Thyroid gland (tissue), 4 donors: ENCODE data around the gene ZNF365. TPM values are rescaled to one million over a fixed set of nuclear protein-coding genes. Genes with fewer than 3 reads are reported as not detected.
"Not testable (repeated sequence)": the region's sequence is repeated elsewhere in the genome, so short reads cannot be mapped to it uniquely, and the experiment has no call there.

Experiments
- DNase-seq, 2 donors: peaks; one replicate each; pipeline ENCODE4 v3.0.0-alpha.2; 2019
- H3K27ac ChIP-seq, 3 donors: fragments of 200-600 bp; sonication (generic); 1 replicate in 2 of 3; 2 replicates in 1 of 3; pipeline ENCODE4 v1.5.1; 2016 to 2019; ENCODE audit warnings: mild to moderate bottlenecking in 1 of 3, moderate library complexity in 1 of 3
- H3K27me3 ChIP-seq: fragments of 200-600 bp; sonication (generic); one replicate; pipeline ENCODE4 v1.5.1; 2019
- H3K36me3 ChIP-seq, 2 donors: fragments of 200-600 bp; sonication (generic); one replicate each; pipeline ENCODE4 v1.5.1; 2016 to 2019
- H3K4me1 ChIP-seq, 2 donors: fragments of 200-600 bp; sonication (generic); one replicate each; pipeline ENCODE4 v1.5.1; 2017 to 2019
- H3K4me3 ChIP-seq, 3 donors: fragments of 200-600 bp; sonication (generic); replicated peaks in 1 of 3; 1 replicate in 2 of 3; 2 replicates in 1 of 3; pipeline ENCODE4 v1.5.1; 2016; ENCODE audit warnings: mild to moderate bottlenecking in 1 of 3
- H3K9me3 ChIP-seq: fragments of 200-600 bp; sonication (generic); one replicate; pipeline ENCODE4 v1.5.1; 2017
- POLR2A ChIP-seq, 2 donors: fragments of 450-650 bp; IDR thresholded peaks; one replicate each; pipeline ENCODE4 v1.6.1; 2017; ENCODE audit warnings: antibody characterized with exemption in 2 of 2, mild to moderate bottlenecking in 2 of 2, moderate library complexity in 1 of 2
- WGBS, 2 donors: methylation state at CpG; one replicate each; pipeline ENCODE4 v1.1.5; 2017; 5-methylcytosine and 5-hydroxymethylcytosine counted together
- intact Hi-C: fragments of 100-400 bp; cut with DNase I; formaldehyde crosslinking; loops from one replicate; pipeline ENCODE4 v1.15.1; 2023
- total RNA-seq, 4 donors: library from RNA; depleted of rRNA; stranded (reverse); fragments of >200 nt; gene quantifications; one replicate each; pipeline ENCODE4 v1.2.3, GENCODE V29; 2016
- TF ChIP-seq, protein P1 (sequence below), 6 experiments: fragments of 200-600 bp in 3 of 6; fragments of 450-650 bp in 3 of 6; sonication (generic) in 3 of 6; IDR thresholded peaks; one replicate each; pipeline ENCODE4 v1.5.1; 2016 to 2019; ENCODE audit warnings: antibody characterized with exemption in 6 of 6, mild to moderate bottlenecking in 2 of 6, inconsistent platforms in 1 of 6, moderate library complexity in 1 of 6

ZNF365 gene
- total RNA-seq, 4 donors from 2014 or later, result 0.63 to 1.2 TPM; not detected in 2

DNA sequence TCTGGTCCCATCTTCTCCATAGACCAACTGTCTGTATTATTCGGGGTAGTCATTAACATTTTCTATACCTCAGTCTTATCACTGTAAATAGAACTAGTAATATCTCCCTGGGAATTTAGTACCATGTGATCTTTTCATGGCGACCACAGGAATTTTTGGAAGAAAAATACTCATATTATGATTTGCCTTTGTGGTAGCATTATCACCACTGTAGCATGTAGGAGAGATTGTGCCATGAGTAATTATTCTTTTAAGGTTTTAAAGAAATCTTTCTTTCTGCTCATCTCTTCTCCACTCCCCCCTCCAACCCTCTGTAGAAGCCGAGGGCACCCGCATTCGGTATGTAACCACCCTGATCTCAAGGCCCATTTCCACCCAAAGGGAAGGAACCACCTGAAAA lies 25.0 kb downstream of the ZNF365 start:
- no peaks in the 10 kb centered on the region for H3K27me3 ChIP-seq
- intact Hi-C loops, result no loop called here
- TF ChIP-seq, protein P1, sequence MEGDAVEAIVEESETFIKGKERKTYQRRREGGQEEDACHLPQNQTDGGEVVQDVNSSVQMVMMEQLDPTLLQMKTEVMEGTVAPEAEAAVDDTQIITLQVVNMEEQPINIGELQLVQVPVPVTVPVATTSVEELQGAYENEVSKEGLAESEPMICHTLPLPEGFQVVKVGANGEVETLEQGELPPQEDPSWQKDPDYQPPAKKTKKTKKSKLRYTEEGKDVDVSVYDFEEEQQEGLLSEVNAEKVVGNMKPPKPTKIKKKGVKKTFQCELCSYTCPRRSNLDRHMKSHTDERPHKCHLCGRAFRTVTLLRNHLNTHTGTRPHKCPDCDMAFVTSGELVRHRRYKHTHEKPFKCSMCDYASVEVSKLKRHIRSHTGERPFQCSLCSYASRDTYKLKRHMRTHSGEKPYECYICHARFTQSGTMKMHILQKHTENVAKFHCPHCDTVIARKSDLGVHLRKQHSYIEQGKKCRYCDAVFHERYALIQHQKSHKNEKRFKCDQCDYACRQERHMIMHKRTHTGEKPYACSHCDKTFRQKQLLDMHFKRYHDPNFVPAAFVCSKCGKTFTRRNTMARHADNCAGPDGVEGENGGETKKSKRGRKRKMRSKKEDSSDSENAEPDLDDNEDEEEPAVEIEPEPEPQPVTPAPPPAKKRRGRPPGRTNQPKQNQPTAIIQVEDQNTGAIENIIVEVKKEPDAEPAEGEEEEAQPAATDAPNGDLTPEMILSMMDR (IDR thresholded peaks at IDR 0.05), result no peak
- H3K9me3 ChIP-seq, result no peaks in the 10 kb centered on the region
- H3K36me3 ChIP-seq, result no peaks in the 10 kb centered on the region
- H3K27ac ChIP-seq, result no peak overlapping the region
- no peak for DNase-seq
- no peaks in the 10 kb centered on the region for H3K4me1 ChIP-seq
- WGBS, 2 donors, result 96 to 98% methylated on average over 5 of the region's 5 CpGs
- no peak overlapping the region for H3K4me3 ChIP-seq

DNA sequence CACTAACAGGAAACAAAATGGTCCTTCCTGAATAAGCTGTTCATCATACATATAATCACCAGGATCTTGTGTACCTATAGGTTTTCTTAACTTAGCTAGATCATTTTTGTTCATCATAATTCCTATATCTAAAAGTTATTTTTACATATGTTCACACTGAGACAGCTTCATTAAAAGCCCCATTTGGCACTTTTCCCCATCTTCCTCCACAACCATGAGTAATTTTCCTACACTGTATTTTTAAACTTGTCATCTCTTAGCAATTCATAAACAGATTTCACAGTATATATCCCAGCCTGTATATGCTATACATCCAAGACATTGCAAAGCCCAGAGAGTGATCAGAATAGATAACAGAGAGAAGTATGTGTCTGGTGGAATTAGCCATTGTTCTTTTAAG lies 28.3 kb downstream of the ZNF365 start:
- no peak overlapping the region for H3K4me3 ChIP-seq
- H3K9me3 ChIP-seq, result no peaks in the 10 kb centered on the region
- H3K36me3 ChIP-seq, result no peaks in the 10 kb centered on the region
- intact Hi-C loops, result no loop called here
- TF ChIP-seq POLR2A (IDR thresholded peaks at IDR 0.05), result no peak
- TF ChIP-seq, protein P1 (IDR thresholded peaks at IDR 0.05), result no peak
- H3K27ac ChIP-seq, result no peak overlapping the region
- H3K4me1 ChIP-seq, result no peaks in the 10 kb centered on the region
- no peak for DNase-seq
- H3K27me3 ChIP-seq, result no peaks in the 10 kb centered on the region

DNA sequence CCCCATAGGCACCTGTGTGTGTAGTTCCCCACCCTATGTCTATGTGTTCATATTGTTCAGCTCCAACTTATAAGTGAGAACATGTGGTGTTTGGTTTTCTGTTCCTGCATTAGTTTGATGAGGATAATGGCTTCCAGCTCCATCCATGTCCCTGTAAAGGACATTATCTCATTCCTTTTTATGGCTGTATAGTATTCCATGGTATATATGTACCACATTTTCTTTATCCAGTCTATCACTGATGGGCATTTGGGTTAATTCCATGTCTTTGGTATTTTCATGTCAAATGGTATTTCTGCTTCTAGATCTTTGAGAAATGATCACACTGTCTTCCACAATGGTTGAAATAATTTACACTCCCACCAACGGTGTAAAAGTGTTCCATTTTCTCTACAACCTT lies 36.4 kb downstream of the ZNF365 start:
- DNase-seq, H3K27me3 ChIP-seq, intact Hi-C loops, H3K36me3 ChIP-seq, H3K4me1 ChIP-seq, H3K9me3 ChIP-seq, H3K4me3 ChIP-seq, H3K27ac ChIP-seq: not testable (repeated sequence)
- 68 to 81% methylated on average over 1 of the region's 1 CpG for WGBS, 2 donors

DNA sequence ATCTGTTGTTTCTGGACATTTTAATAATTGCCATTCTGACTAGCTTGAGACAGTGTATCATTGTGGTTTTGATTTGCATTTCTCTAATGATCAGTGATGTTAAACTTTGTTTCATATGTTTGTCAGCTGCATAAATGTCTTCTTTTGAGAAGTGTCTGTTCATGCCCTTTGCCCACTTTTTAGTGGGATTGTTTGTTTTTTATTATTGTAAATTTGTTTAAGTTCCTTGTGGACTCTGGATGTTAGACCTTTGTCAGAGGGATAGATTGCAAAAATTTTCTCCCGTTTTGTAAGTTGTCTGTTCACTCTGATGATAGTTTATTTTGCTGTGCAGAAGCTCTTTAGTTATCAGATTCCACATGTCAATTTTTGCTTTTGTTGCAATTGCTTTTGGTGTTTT lies 36.8 kb downstream of the ZNF365 start:
- intact Hi-C loops, H3K9me3 ChIP-seq, H3K27ac ChIP-seq, H3K27me3 ChIP-seq, H3K4me1 ChIP-seq, H3K4me3 ChIP-seq, H3K36me3 ChIP-seq, DNase-seq: not testable (repeated sequence)
- 84 to 88% methylated on average over 1 of the region's 1 CpG for WGBS, 2 donors

DNA sequence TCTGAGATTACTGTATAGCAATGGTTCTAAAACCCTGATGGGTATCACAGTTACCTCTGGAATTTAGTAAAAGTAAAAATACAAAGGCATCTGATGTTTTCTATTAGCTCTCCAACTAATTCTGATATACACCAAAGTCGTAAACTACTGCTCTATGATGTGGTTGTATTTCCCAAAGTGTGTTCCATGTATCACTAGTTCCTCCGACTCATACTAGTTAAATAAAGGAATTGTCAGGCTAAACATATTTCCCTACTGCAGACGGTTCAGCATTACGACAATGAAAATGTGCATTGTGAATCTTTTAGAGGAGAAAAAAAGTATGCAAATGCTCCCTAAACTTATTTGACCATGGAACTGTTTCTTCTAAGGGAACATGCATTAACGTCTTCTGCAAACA lies 38.9 kb downstream of the ZNF365 start:
- intact Hi-C loops, result no loop called here
- no peaks in the 10 kb centered on the region for H3K4me1 ChIP-seq
- no peak overlapping the region for H3K4me3 ChIP-seq
- H3K27me3 ChIP-seq, result no peaks in the 10 kb centered on the region
- no peak overlapping the region for H3K27ac ChIP-seq
- TF ChIP-seq, protein P1 (IDR thresholded peaks at IDR 0.05), result no peak
- no peak for TF ChIP-seq POLR2A (IDR thresholded peaks at IDR 0.05)
- no peaks in the 10 kb centered on the region for H3K9me3 ChIP-seq
- no peak for DNase-seq
- H3K36me3 ChIP-seq, result no peaks in the 10 kb centered on the region
- 90 to 91% methylated on average over 5 of the region's 5 CpGs for WGBS, 2 donors

DNA sequence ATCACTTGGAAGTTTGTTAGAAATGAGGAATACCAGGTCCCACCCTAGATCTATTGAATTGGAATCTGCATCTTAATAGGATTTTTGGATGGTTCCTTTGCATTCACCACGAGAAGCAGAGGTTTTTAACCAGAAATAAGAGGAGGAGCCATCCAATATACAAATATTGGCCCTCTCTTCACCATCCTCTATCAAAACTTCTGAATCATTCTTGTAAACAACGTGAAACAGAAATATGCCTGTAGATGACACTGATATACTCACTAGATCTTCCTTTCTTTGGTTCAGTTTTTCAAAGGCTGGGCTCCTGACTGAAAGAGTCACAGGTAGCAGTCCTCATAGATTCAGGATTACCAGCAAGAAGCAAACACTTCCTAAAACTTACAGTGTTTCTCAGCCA lies 39.5 kb downstream of the ZNF365 start:
- intact Hi-C loops, result no loop called here
- H3K4me3 ChIP-seq, result no peak overlapping the region
- WGBS, 2 donors, result 74 to 76% methylated on average over 2 of the region's 2 CpGs
- H3K27ac ChIP-seq, result no peak overlapping the region
- H3K4me1 ChIP-seq, result no peaks in the 10 kb centered on the region
- no peaks in the 10 kb centered on the region for H3K27me3 ChIP-seq
- no peak for TF ChIP-seq POLR2A (IDR thresholded peaks at IDR 0.05)
- TF ChIP-seq, protein P1 (IDR thresholded peaks at IDR 0.05), result no peak
- DNase-seq, result no peak
- no peaks in the 10 kb centered on the region for H3K36me3 ChIP-seq
- no peaks in the 10 kb centered on the region for H3K9me3 ChIP-seq
